K562 treated with DMSO at 1 percent for 24 hours (cell line): ENCODE data around the gene RSBN1. TPM values are rescaled to one million over a fixed set of nuclear protein-coding genes. Genes with fewer than 3 reads are reported as not detected.

Experiments used
- total RNA-seq: library from RNA; unstranded; fragments of 300-600 nt; gene quantifications from 2 replicates; pipeline ENCODE4 v1.2.3, GENCODE V29; 2022; ENCODE audit warnings: low read depth; ENCODE audit not compliant: insufficient read depth

RSBN1 gene
- 16.0 and 19.0 TPM in 2 replicates for total RNA-seq

DNA sequence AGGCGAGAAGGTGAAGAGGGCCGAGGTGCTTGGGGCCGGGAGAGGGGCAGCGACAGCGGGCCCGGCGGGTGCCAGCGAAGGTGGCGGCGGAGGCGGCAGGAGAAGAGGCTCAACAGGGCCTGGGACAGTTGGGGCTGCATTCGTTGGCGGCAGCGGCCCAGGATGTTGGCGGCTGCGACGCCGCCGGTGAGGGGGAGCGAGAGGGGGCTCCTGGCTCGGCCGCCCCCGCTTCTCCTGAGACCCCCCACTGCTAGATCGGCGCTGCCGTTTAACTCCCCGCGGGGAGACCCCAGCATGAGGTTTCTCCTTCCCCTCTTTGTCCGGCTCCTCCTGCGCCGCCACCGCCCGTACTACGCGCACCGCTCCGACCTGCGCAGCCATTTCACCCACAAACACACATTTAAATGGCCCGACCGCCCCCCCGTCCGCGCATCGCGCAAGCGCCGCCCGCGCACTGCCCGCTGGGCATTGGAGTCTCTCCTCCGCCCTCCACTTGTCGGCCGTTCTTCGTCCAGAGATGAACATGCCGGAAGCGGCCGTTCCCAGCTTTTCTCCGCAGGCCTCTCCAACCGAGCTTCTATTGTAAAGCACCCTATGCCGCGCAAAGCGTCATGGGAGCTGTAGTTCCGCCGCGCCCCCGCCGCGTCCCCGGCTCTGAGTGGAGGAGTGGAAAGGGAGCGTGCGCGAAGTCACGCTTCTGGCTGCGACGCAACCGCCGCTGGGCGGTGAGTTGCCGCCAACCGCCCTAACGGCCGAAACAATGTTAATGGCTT, at the start of gene RSBN1:
RSBN1 (minus strand) TSS at position 589 of the 773 bp plus-strand sequence; CDS start at position 525, 64 bp downstream.

DNA sequence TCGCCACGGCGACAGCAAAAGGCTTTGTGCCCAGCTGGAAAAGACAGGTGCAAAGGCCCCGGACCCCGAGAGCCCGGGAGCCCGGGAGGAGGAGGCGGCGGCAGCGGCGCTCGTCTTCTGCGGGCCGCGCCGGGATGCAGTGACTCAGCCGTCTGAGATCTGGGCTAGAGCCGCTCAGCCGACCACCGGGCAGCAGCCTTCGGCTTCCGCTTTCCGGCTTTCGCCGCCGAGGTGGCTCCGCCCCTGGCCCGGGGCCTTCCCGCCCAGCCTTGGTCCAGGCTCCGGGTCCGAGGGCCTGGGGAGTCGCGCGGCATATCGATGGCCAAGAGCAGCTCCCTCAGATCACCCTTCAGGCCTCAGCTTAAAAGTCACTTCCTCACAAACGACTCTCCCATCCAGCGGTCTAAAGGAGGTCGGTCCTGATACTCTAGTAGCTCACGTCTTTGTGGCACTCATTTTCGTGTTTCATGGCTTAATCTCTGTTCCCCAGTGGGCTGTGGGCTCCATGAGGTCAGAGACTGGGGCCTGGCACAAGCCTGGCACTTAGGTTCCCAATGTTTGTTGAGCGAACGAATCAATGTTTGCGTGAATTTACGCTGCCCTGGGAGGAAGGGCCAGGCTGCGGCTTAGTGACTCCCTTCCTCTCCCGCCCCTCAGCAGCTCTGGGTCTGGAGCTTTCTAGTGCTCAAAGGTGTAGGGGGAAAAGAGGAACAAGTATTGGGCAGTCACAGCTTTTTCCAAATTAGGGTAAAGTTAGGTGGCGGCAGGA, 52.8 kb downstream of the RSBN1 start, which contains the start of gene PHTF1:
PHTF1 (minus strand) TSS at position 154 of the 769 bp plus-strand sequence. CDS start 783 bp downstream, outside the sequence.

Other genes with a start within 250 kb of the RSBN1 start
- gene PHTF1, start 53.0 kb downstream of the RSBN1 start, total RNA-seq, result 57.0 and 60.9 TPM in 2 replicates
- gene PTPN22, start 59.2 kb upstream of the RSBN1 start, total RNA-seq, result 1.00 and 1.0 TPM in 2 replicates
- 1.2 TPM in 1 of 2 replicates, not detected in the other for gene BCL2L15, start 75.1 kb upstream of the RSBN1 start, total RNA-seq
- 13.4 and 19.2 TPM in 2 replicates for gene AP4B1, start 92.3 kb upstream of the RSBN1 start, total RNA-seq
- gene DCLRE1B, start 92.8 kb upstream of the RSBN1 start, total RNA-seq, result 15.7 and 17.9 TPM in 2 replicates
- gene HIPK1, start 116.8 kb upstream of the RSBN1 start, total RNA-seq, result 32.5 and 35.3 TPM in 2 replicates
- gene OLFML3, start 167.0 kb upstream of the RSBN1 start, total RNA-seq, result not detected in 2 replicates